GM21447 (cell line): ENCODE data around the gene ATP13A4.

Source experiments
- ATAC-seq: cut with Tn5 transposase; IDR thresholded peaks from one replicate; pipeline ENCODE4 v1.9.1; 2021; ENCODE audit not compliant: unreplicated experiment

ATP13A4 gene

DNA sequence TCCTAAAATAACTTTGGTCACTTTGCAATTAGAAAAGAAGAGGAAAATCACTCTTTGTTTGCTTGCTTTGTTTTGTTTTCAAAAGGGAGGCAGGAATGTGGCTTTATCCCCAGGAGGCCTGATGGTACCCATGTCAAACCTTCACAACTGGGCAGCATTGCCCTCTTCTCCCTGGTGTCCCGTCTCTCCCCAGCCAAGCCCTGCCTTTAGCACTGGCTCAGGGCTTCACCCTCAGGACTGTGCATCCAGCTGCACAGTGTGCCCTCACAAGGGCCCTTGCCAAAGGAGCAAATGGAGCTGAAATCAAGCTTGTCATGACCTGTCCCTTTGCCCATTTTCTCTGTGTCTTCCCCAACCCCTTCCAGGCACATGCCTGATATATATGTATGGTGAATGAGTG is 147.0 kb downstream of the ATP13A4 start:
- ATAC-seq: no peak

DNA sequence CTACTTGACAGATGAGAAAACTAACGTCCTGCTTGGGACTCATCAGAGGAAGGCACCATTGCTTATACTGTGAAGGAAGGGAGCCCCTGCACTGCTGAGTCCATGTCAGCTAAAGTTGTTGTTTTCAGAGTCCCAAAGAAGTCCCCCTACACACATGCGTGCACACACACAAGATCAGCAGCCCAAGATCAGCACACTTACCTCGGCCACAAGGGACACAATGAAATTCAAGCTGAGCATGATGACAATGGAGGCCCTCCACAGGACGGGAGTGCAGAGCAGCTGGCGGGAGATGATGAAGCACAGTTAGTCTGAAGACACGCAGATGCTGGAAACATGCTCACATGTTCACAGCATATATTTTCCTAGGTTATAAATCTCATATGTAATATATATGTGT is 147.6 kb downstream of the ATP13A4 start:
- ATAC-seq: no peak

DNA sequence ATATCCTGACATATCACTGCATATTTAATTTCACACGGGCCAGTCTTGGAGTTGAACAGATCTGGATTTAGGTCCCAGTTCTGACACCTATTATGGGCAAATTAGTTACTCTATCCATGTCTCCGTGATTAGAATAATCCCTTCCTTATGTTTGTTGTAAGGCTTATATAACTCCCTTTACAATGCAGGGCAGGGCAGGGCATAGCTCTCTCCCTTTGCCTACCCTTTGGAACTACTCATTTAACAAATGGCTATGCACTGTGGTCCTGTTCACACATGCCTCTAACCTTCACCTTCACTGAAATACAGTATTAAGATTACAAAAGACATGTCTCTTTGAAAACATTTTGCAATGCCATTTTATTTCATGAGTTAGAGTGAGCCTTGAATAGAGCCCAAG is 151.4 kb downstream of the ATP13A4 start:
- no peak for ATAC-seq

- ATAC-seq: no peak
These were observed 154.4 kb downstream of the ATP13A4 start for GRCh38 chr3:193400304-193400703.

GRCh38 chr3:193396451-193397244 is 158.0 kb downstream of the ATP13A4 start:
- ATAC-seq: no peak

DNA sequence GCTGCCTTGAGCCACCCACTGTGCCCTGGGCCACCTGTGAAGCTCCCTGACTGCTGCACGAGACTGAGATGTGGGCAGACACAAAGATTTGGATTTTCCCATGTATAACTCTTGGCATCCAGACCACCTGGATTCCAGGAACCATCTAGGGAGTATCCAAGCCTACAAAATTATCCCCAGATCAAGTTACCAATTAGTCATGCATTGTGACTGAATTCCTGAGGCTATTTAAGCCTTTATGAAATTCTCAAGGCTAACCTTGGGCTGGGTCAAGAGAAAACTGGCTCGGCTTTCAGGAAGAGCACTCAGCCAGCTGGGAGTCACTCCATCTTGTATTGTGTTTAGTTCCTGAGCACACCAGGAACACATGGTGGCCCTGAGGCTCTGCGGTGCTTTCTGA is 162.8 kb downstream of the ATP13A4 start:
- no peak for ATAC-seq

DNA sequence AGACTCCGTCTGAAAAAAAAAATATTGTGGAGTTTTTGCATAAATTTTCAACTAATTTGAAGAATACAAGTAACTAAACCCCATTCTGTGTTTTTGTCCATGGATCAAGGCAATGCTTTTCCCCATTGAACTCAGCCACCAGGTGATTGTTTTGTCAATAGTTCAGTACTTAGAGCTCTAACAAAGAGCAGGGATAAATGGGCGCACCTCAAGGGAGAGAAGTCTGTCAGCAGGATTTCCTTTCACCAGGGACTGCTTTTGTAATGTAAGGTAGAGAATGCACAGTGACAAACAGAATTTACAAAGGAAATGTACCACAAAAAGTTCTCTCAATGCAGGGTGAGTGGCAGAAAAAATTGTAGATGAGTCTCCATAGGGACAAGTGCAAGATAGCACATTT is 165.4 kb downstream of the ATP13A4 start:
- no peak for ATAC-seq

DNA sequence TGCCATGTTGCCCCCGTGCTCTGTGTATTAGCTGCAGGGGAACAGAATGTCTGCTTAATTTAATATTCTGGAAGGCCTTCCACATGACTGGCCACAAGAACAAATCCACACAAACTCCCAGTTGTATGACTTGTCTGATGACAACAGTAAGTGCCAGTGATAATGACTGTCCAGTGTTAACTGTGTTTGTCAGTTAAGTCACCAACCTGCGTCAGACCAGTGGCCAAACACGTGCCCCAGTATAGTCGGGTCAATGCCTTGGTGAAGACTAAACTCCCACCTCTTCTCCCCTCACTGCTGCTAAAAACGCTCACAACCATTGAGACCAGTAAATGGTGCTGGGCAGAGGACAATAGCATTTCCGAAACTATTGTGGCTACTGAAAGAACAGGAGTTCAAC is 166.3 kb downstream of the ATP13A4 start:
- ATAC-seq: no peak

GRCh38 chr3:193387596-193387995 is 167.1 kb downstream of the ATP13A4 start:
- ATAC-seq: no peak

GRCh38 chr3:193378706-193379105 is 176.0 kb downstream of the ATP13A4 start, which contains the start of gene ATP13A5:
TSS of gene ATP13A5 (minus strand) at chr3:193378753. CDS start at chr3:193378725, 28 bp downstream.
- ATAC-seq: no peak

DNA sequence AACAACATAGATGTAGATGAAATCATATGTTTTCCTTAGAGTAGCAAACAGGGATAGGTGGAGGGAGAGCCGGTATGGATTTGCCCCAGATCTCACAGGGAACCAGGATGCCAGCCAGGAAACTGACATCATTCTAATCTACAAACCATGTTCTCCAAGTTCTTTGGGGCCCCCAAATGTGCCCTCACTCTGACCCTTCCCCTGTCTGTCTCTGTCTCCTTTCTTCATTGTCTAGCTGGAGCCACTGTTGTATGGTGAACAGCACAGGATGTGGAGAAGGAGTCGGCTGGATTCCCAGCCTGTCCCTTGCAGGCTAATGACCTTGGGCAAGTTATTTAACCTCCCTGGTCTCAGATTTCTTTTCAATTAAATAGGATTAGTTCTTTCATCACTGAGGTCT is 177.1 kb downstream of the ATP13A4 start:
- no peak for ATAC-seq

GRCh38 chr3:193375614-193376013 is 179.1 kb downstream of the ATP13A4 start:
- no peak for ATAC-seq

DNA sequence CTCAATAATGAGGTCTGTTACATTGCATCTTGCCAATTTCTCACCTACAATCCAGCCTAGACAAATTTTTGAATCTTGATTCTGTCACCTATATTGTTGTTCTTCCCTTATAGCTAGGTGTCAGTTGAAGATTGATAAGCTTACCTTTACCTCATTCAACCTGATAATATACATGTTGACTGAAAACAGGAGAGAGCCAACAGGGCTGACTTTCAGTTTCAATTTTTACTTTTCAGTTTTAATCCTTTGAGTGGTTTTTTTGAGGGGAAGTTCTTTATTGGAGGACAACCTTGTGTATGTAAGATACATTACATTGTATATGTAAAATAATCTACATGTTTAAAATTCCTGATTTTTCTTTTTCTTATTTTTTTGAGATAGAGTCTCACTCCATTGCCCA is 181.9 kb downstream of the ATP13A4 start:
- ATAC-seq: peak; percentile 69

DNA sequence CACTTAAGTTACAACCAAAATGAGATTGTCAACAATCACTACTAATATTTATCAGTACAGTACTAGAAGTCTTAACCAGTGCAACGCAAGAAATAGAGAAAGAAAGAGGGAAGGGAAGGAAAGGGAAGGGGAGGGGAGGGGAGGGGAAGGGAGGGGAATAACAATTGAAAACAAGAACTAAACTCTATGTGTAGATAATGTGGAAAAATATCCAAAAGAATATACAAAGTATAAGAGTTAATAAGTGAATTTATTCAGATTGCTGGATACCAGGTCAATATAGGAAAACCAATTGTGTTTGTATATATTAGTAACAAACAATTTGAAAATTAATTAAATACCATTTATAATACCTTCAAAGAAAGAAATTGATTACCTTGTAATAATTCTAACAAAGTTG is 186.8 kb downstream of the ATP13A4 start:
- no peak for ATAC-seq

- ATAC-seq: no peak
These were observed 197.4 kb downstream of the ATP13A4 start for GRCh38 chr3:193357291-193357690.

DNA sequence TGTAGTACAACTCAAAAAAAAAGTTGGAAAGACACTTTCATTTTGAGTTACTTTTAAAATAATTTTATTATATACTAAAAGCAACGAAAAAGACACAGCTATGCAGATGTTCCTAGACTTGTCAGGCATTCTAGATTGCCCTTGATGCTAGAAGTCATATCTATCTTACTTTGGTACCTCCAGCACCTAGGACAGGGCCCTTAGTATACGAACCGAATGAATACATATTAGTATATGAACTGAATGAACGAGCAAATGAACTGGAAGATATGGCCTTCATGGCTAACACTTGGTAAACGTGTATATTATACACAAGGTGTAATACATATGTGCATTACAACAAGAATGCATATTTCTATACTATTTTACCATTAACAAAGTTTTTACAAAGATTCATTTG is 200.3 kb downstream of the ATP13A4 start:
- ATAC-seq: no peak
